K562 (cell line): ENCODE measurements around the gene VEGFB. TPM values are rescaled to one million over a fixed set of nuclear protein-coding genes. Genes with fewer than 3 reads are reported as not detected.
A peak's percentile ranks its signal among the peaks of the same experiment; 100 is the strongest.

Experiments used
- ATAC-seq: fragments of 200-7000 bp; cut with Tn5 transposase; 3 replicates; pipeline ENCODE4 v1.9.1; 2020; ENCODE audit warnings: moderate library complexity
- BruUV-seq: library from RNA; stranded (reverse); fragments of 400-500 nt; replicated peaks from 2 replicates; lab custom pipeline; 2021; lab: Mats Ljungman, UMichigan
- CTCF ChIA-PET: fragments of 300-600 bp; formaldehyde crosslinking; extraction: SDS; loops from one replicate; lab custom pipeline; 2021; ENCODE audit warnings: low intra/inter-chr PET ratio; lab: Yijun Ruan, JAX
- POLR2A ChIA-PET: fragments of 300-600, 350-650 bp; sonication (Branson Sonifier 250); formaldehyde crosslinking; extraction: SDS; loops from one replicate; lab custom pipeline; 2021; ENCODE audit warnings: antibody characterized with exemption, inconsistent platforms; lab: Yijun Ruan, JAX
- DNase-seq, 4 experiments: peaks; one replicate each; pipeline versions ENCODE4 v3.0.0 to v3.0.0-alpha.2; 2011 to 2018; ENCODE audit warnings: low spot score in 3 of 4, mixed read lengths in 3 of 4; ENCODE audit errors: extremely low read depth in 1 of 4
- FAIRE-seq: peaks from 2 replicates; lab custom pipeline; 2011; peaks lifted over from hg19 to GRCh38; lab: Jason Lieb, UNC
- H2AFZ ChIP-seq: 2 replicates; pipeline ENCODE4 v1.6.0; 2011; ENCODE audit warnings: low read depth, low read length, control low read depth, inconsistent platforms
- H3K27ac ChIP-seq: fragments of 200-600 bp; 3 replicates; pipeline ENCODE4 v1.8.0; 2011; ENCODE audit warnings: low read depth, mild to moderate bottlenecking, control low read depth, inconsistent platforms, low read length, moderate library complexity, mixed read lengths; ENCODE audit errors: extremely low read depth
- H3K27me3 ChIP-seq, 2 experiments: fragments of 300-600 bp in 1 of 2; 2 replicates in 1 of 2; 3 replicates in 1 of 2; pipeline versions ENCODE4 v1.6.0 to v1.8.0; 2011; ENCODE audit warnings: inconsistent platforms in 2 of 2, low read length in 2 of 2, mild to moderate bottlenecking in 1 of 2, mixed read lengths in 1 of 2, moderate library complexity in 1 of 2; ENCODE audit not compliant: control insufficient read depth in 2 of 2, insufficient read depth in 2 of 2
- H3K36me3 ChIP-seq: fragments of 300-600 bp; 3 replicates; pipeline ENCODE4 v1.8.0; 2011; ENCODE audit warnings: mild to moderate bottlenecking, low read length, inconsistent platforms; ENCODE audit not compliant: control insufficient read depth, insufficient read depth
- H3K4me1 ChIP-seq, 2 experiments: fragments of 200-600 bp in 1 of 2; replicated peaks in 1 of 2; 2 replicates in 1 of 2; 3 replicates in 1 of 2; pipeline versions ENCODE4 v1.5.1 to v1.8.0; 2011; ENCODE audit warnings: inconsistent platforms in 2 of 2, low read length in 2 of 2, mild to moderate bottlenecking in 1 of 2, mixed read lengths in 1 of 2, moderate library complexity in 1 of 2; ENCODE audit not compliant: control insufficient read depth in 2 of 2, insufficient read depth in 2 of 2
- H3K4me2 ChIP-seq: 2 replicates; pipeline ENCODE4 v1.6.1; 2011; ENCODE audit warnings: low read length, control low read depth, inconsistent platforms, mixed read lengths; ENCODE audit not compliant: insufficient read depth
- H3K4me3 ChIP-seq: fragments of 200-600 bp; sonication (generic), shearing (Covaris generic); 2 replicates; pipeline ENCODE4 v1.5.1; 2016; ENCODE audit warnings: control low read depth, inconsistent platforms
- H3K79me2 ChIP-seq: fragments of 200-600 bp; 3 replicates; pipeline ENCODE4 v1.8.0; 2011; ENCODE audit warnings: low read length, inconsistent platforms; ENCODE audit not compliant: control insufficient read depth, insufficient read depth
- H3K9ac ChIP-seq, 2 experiments: 2 replicates each; pipeline versions ENCODE4 v1.6.0 to v1.6.1; 2011; ENCODE audit warnings: low read depth in 2 of 2, low read length in 2 of 2, control low read depth in 1 of 2, inconsistent platforms in 1 of 2, mild to moderate bottlenecking in 1 of 2, mixed read lengths in 1 of 2; ENCODE audit not compliant: insufficient read depth in 1 of 2
- H3K9me1 ChIP-seq: one replicate; pipeline ENCODE4 v1.6.0; 2011; ENCODE audit warnings: inconsistent platforms, mild to moderate bottlenecking, low read length, moderate library complexity; ENCODE audit not compliant: control insufficient read depth, insufficient read depth
- H3K9me3 ChIP-seq: replicated peaks from 2 replicates; pipeline ENCODE4 v1.5.1; 2011; ENCODE audit warnings: low read depth, low read length, inconsistent platforms; ENCODE audit not compliant: control insufficient read depth, insufficient read depth
- H4K20me1 ChIP-seq: replicated peaks from 2 replicates; pipeline ENCODE4 v1.6.1; 2011; ENCODE audit warnings: low read length, inconsistent platforms, mixed read lengths; ENCODE audit not compliant: control insufficient read depth, insufficient read depth
- HMGN3 ChIP-seq: IDR thresholded peaks from 2 replicates; pipeline ENCODE4 v1.6.1; 2011; ENCODE audit warnings: borderline replicate concordance, low read depth, mild to moderate bottlenecking, mixed read lengths, low read length; ENCODE audit not compliant: insufficient read length; ENCODE audit errors: extremely low read depth
- MAZ ChIP-seq, 2 experiments: fragments of 450-650 bp in 1 of 2; sonication (generic) in 1 of 2; formaldehyde crosslinking; IDR thresholded peaks in 1 of 2; conservative IDR thresholded peaks in 1 of 2; 2 replicates each; pipeline versions ENCODE4 v1.4.0 to v1.5.0; 2020; ENCODE audit warnings: mild to moderate bottlenecking in 1 of 2, missing genetic modification reagents in 1 of 2
- NR2C2 ChIP-seq, 2 experiments: fragments of 200-800 bp in 1 of 2; sonication (Bioruptor generic) in 1 of 2; sonication (generic) in 1 of 2; formaldehyde crosslinking in 1 of 2; IDR thresholded peaks; 2 replicates each; pipeline versions ENCODE4 v1.6.1 to v1.8.0; 2016 to 2022; ENCODE audit warnings: mild to moderate bottlenecking in 1 of 2, missing compliant biosample characterization in 1 of 2, missing genetic modification characterization in 1 of 2, missing genetic modification reagents in 1 of 2
- POLR2A ChIP-seq: fragments of 450-650 bp; conservative IDR thresholded peaks from 2 replicates; pipeline ENCODE4 v1.6.1; 2016
- POLR2AphosphoS2 ChIP-seq: IDR thresholded peaks from 2 replicates; pipeline ENCODE4 v1.6.1; 2012; ENCODE audit warnings: low read length, improper control_type of control experiment
- POLR2AphosphoS5 ChIP-seq: IDR thresholded peaks from 2 replicates; pipeline ENCODE4 v1.6.1; 2011; ENCODE audit warnings: mild to moderate bottlenecking, low read depth, low read length, moderate library complexity; ENCODE audit not compliant: control insufficient read depth, insufficient read depth
- POLR2G ChIP-seq: fragments of 200-400 bp; formaldehyde crosslinking; IDR thresholded peaks from 2 replicates; pipeline ENCODE4 v1.6.1; 2017; ENCODE audit warnings: low read depth, mild to moderate bottlenecking, antibody characterized with exemption, low read length, moderate library complexity
- RB1 ChIP-seq: fragments of 450-650 bp; IDR thresholded peaks from 2 replicates; pipeline ENCODE4 v1.6.1; 2017; ENCODE audit warnings: low read depth, mild to moderate bottlenecking
- RBFOX2 ChIP-seq: fragments of 200-400 bp; formaldehyde crosslinking; IDR thresholded peaks from 2 replicates; pipeline ENCODE4 v1.6.1; 2017; ENCODE audit warnings: low read depth, mild to moderate bottlenecking, low read length, moderate library complexity
- RBM22 ChIP-seq: fragments of 200-400 bp; formaldehyde crosslinking; IDR thresholded peaks from 2 replicates; pipeline ENCODE4 v1.6.1; 2018; ENCODE audit warnings: low read length, low read depth; ENCODE audit not compliant: poor library complexity, severe bottlenecking
- RBM39 ChIP-seq: fragments of 200-400 bp; formaldehyde crosslinking; optimal IDR thresholded peaks from 2 replicates; pipeline ENCODE3; 2018; ENCODE audit warnings: low read depth, low read length
- SUPT5H ChIP-seq: fragments of 450-650 bp; IDR thresholded peaks from 2 replicates; pipeline ENCODE4 v1.6.1; 2016
- TFAP4 ChIP-seq: sonication (generic); formaldehyde crosslinking; IDR thresholded peaks from 2 replicates; pipeline ENCODE4 v1.8.0; 2022; ENCODE audit warnings: missing genetic modification reagents, mild to moderate bottlenecking, moderate library complexity, borderline replicate concordance
- WHSC1 ChIP-seq: IDR thresholded peaks from one replicate; pipeline ENCODE4 v1.6.1; 2012; ENCODE audit warnings: low read length, control low read depth, inconsistent platforms
- ZBTB33 ChIP-seq: sonication (generic); formaldehyde crosslinking; IDR thresholded peaks from 2 replicates; pipeline ENCODE4 v1.8.1; 2023; ENCODE audit warnings: mild to moderate bottlenecking, missing genetic modification reagents
- ZC3H8 ChIP-seq: fragments of 450-650 bp; IDR thresholded peaks from 2 replicates; pipeline ENCODE4 v1.6.1; 2017
- ZNF197 ChIP-seq: fragments of 200-800 bp; sonication (Bioruptor generic); IDR thresholded peaks from 2 replicates; pipeline ENCODE4 v1.6.1; 2016; ENCODE audit warnings: low read depth, missing genetic modification characterization, missing compliant biosample characterization
- ZNF347 ChIP-seq: fragments of 450-650 bp; formaldehyde crosslinking; IDR thresholded peaks from 2 replicates; pipeline ENCODE4 v1.4.0; 2020; ENCODE audit warnings: low read depth, mild to moderate bottlenecking, moderate library complexity
- WGBS: fragments of 100-300 bp; shearing (Covaris generic); methylation state at CpG from one replicate; pipeline ENCODE4 v1.1.6; 2016; ENCODE audit warnings: low coverage, mixed read lengths; ENCODE audit not compliant: insufficient coverage; ENCODE audit errors: missing lambda C conversion rate; 5-methylcytosine and 5-hydroxymethylcytosine counted together
- in situ Hi-C: fragments of 300-500 bp; cut with MboI; formaldehyde crosslinking; loops from 4 replicates; pipeline ENCODE4 v1.15.0; 2018; ENCODE audit warnings: inconsistent platforms, mixed read lengths
- intact Hi-C: fragments of 100-400 bp; cut with micrococcal nuclease; formaldehyde crosslinking; loops from 2 replicates; pipeline ENCODE4 v1.14.2; 2022
- polyA plus RNA-seq, 8 experiments: library from polyadenylated mRNA; depleted of rRNA in 4 of 8; stranded (reverse) in 5 of 8; unstranded in 3 of 8; fragments of >200 nt; fragmentation: Nextera tagmentation in 2 of 8; fragmentation: Illumina TruSeq in 1 of 8; extraction: Ambion mirVana in 2 of 8; extraction: Trizol in 1 of 8; gene quantifications; 2 replicates each; pipeline versions ENCODE4 v1.2.1 to v1.2.3, GENCODE V29; 2011 to 2014; ENCODE audit warnings: inconsistent platforms in 1 of 8, missing spikeins in 1 of 8
- total RNA-seq, 7 experiments: library from RNA; depleted of rRNA in 6 of 7; stranded (reverse); fragments of >200 nt in 6 of 7; fragmentation: Illumina TruSeq in 2 of 7; extraction: Trizol in 2 of 7; gene quantifications; 2 replicates each; pipeline versions ENCODE4 v1.2.1 to v1.2.3, GENCODE V29; 2011 to 2021; ENCODE audit warnings: low replicate concordance in 1 of 7

Gene VEGFB
- total and polyA plus RNA-seq, 9 of the 15 experiments (the other 6 are each of a cell fraction or from before 2014, with no cell fraction given) = 11.0 to 83.4 (median 25.7) TPM

- TF ChIP-seq ZNF197 (CRISPR knock-in tag) = no peak
- TF ChIP-seq RB1 = no peak
- no peak for TF ChIP-seq WHSC1
Observed at GRCh38 chr11:64222651-64223000, 11.8 kb upstream of the VEGFB start (continued).

GRCh38 chr11:64223001-64223651 is 11.3 kb upstream of the VEGFB start:
- Histone ChIP-seq H3K27me3 (no peaks in the 10 kb centered on the region), H4K20me1 (no peaks in the 10 kb centered on the region), H3K27ac (no peak overlapping the region; the same call in 2 of the 3 replicates), H3K4me3 (no peak overlapping the region), H3K36me3 (peaks cover 61% of the 10 kb centered on the region), H3K9me3 (no peaks in the 10 kb centered on the region), H3K4me1 (peaks cover 0 to 62% of the 10 kb centered on the region in 2 experiments; a peak in 3 of 5 replicates), H3K9ac (peak overlapping the region in 1 of 2 experiments; percentile 53; a peak in 2 of 4 replicates), H3K4me2 (no peak overlapping the region), H3K79me2 (peaks cover 30% of the 10 kb centered on the region), H2AFZ (no peak overlapping the region), H3K9me1 (peaks cover 5% of the 10 kb centered on the region)
- ATAC-seq = no peak
- FAIRE-seq = no peak
- intact Hi-C loops (no loop called here), in situ Hi-C loops (no loop called here)
- CTCF ChIA-PET = no interaction called here
- POLR2A ChIA-PET = interaction anchor here (0.8 to 6.3 kb wide), 8 partner anchors 8 to 37 kb away, joined by 3 to 77 read pairs (median 4); partner anchors contain the start of genes FERMT3 and STIP1
- DNase-seq = no peak
- 92% methylated on average over 21 of the region's 24 CpGs for WGBS
- TSS peak; percentile 30 for BruUV-seq
- TF ChIP-seq ZC3H8 = no peak
- TF ChIP-seq TFAP4 = 0 out of 2 replicates have a peak, but pooled peaks have one; percentile 30
- peak; percentile 67 for TF ChIP-seq RBFOX2
- peak; percentile 57 for TF ChIP-seq SUPT5H
- peak; percentile 62 for TF ChIP-seq RBM22
- no peak for TF ChIP-seq NR2C2 (CRISPR knock-in tag; IDR thresholded peaks at IDR 0.05)
- TF ChIP-seq NR2C2 (tag; IDR thresholded peaks at IDR 0.05) = no peak
- no peak for TF ChIP-seq MAZ (CRISPR knock-in tag; conservative IDR thresholded peaks at IDR 0.05 in 1 of 2, IDR thresholded peaks at IDR 0.05 in 1 of 2)
- TF ChIP-seq POLR2G = peak; percentile 83
- TF ChIP-seq ZBTB33 = peak; percentile 72
- TF ChIP-seq RBM39 = no peak
- peak; percentile 19 for TF ChIP-seq HMGN3
- no peak for TF ChIP-seq ZNF347 (CRISPR knock-in tag)
- TF ChIP-seq POLR2AphosphoS5 = 0 out of 2 replicates have a peak, but pooled peaks have one; percentile 12
- 0 out of 2 replicates have a peak, but pooled peaks have one; percentile 14 for TF ChIP-seq POLR2AphosphoS2
- peak; percentile 71 for TF ChIP-seq POLR2A
